Epidermal melanocyte (primary cell): Measurements from ENCODE around the gene SMURF1.
"Not testable (repeated sequence)": the region's sequence is repeated elsewhere in the genome, so short reads cannot be mapped to it uniquely, and the experiment has no call there.

Experiments used
- DNase-seq: peaks from one replicate; pipeline ENCODE4 v3.0.0; 2011; ENCODE audit warnings: low spot score; ENCODE audit not compliant: insufficient read length

SMURF1 gene

GRCh38 chr7:99143853-99144672, at the start of gene SMURF1:
TSS of gene SMURF1 (minus strand) at chr7:99144108. CDS start at chr7:99143780, 328 bp downstream.
- DNase-seq, result no peak

- DNase-seq, result no peak
Measured at GRCh38 chr7:99191869-99192596, 48.1 kb upstream of the SMURF1 start.

GRCh38 chr7:99190359-99191009, 46.6 kb upstream of the SMURF1 start:
- DNase-seq, result no peak

GRCh38 chr7:99189222-99189621, 45.3 kb upstream of the SMURF1 start:
- DNase-seq, result no peak

- no peak for DNase-seq
Measured at GRCh38 chr7:99188221-99188620, 44.3 kb upstream of the SMURF1 start.

- no peak for DNase-seq
Measured at GRCh38 chr7:99184532-99185218, 40.8 kb upstream of the SMURF1 start.

GRCh38 chr7:99180067-99180650, 36.3 kb upstream of the SMURF1 start:
- DNase-seq, result no peak

GRCh38 chr7:99177165-99177564, 33.3 kb upstream of the SMURF1 start:
- no peak for DNase-seq

- no peak for DNase-seq
Measured at GRCh38 chr7:99173787-99174186, 29.9 kb upstream of the SMURF1 start.

GRCh38 chr7:99171731-99172130, 27.8 kb upstream of the SMURF1 start:
- DNase-seq, result no peak

GRCh38 chr7:99170730-99171074, 26.8 kb upstream of the SMURF1 start:
- DNase-seq, result no peak

- no peak for DNase-seq
Measured at GRCh38 chr7:99170065-99170729, 26.3 kb upstream of the SMURF1 start.

GRCh38 chr7:99167072-99167471, 23.2 kb upstream of the SMURF1 start:
- DNase-seq, result no peak

GRCh38 chr7:99165816-99166215, 21.9 kb upstream of the SMURF1 start:
- DNase-seq, result no peak

- not testable (repeated sequence) for DNase-seq
Measured at GRCh38 chr7:99163669-99164068, 19.8 kb upstream of the SMURF1 start.

- DNase-seq, result no peak
Measured at GRCh38 chr7:99156649-99157048, 12.7 kb upstream of the SMURF1 start.

- no peak for DNase-seq
Measured at GRCh38 chr7:99155211-99155610, 11.3 kb upstream of the SMURF1 start.

- DNase-seq, result no peak
Measured at GRCh38 chr7:99146979-99147378, 3.1 kb upstream of the SMURF1 start.

- DNase-seq, result no peak
Measured at GRCh38 chr7:99143521-99143852, 421 bp downstream of the SMURF1 start.

GRCh38 chr7:99142727-99143520, 984 bp downstream of the SMURF1 start:
- DNase-seq, result no peak
